Liver (tissue), 3 donors: ENCODE measurements around the gene HSD17B11.

Experiments used
- ATF3 ChIP-seq: IDR thresholded peaks from 2 replicates; pipeline ENCODE4 v1.6.1; 2016; ENCODE audit warnings: antibody characterized with exemption
- JUND ChIP-seq, 2 donors: IDR thresholded peaks; 2 replicates each; pipeline ENCODE4 v1.6.1; 2016; ENCODE audit warnings: antibody characterized with exemption in 2 of 2
- MAX ChIP-seq: IDR thresholded peaks from 2 replicates; pipeline ENCODE4 v1.6.1; 2016; ENCODE audit warnings: antibody characterized with exemption
- SP1 ChIP-seq: IDR thresholded peaks from 2 replicates; pipeline ENCODE4 v1.6.1; 2018; ENCODE audit warnings: antibody characterized with exemption, mild to moderate bottlenecking
- TAF1 ChIP-seq: conservative IDR thresholded peaks from 2 replicates; pipeline ENCODE4 v1.6.1; 2016; ENCODE audit warnings: antibody characterized with exemption, mild to moderate bottlenecking
- YY1 ChIP-seq: IDR thresholded peaks from 2 replicates; pipeline ENCODE4 v1.6.1; 2016; ENCODE audit warnings: antibody characterized with exemption, mild to moderate bottlenecking
- ZBTB33 ChIP-seq: IDR thresholded peaks from 2 replicates; pipeline ENCODE4 v1.6.1; 2016; ENCODE audit warnings: antibody characterized with exemption
- TF ChIP-seq, protein P1 (sequence below): fragments of 150-350 bp; IDR thresholded peaks from 2 replicates; pipeline ENCODE4 v1.5.1; 2017; ENCODE audit warnings: improper control_type of control experiment, low read depth, low read length; ENCODE audit not compliant: missing input control
- donor health status: healthy.
- donor health status: healthy.

- TF ChIP-seq, protein P1, sequence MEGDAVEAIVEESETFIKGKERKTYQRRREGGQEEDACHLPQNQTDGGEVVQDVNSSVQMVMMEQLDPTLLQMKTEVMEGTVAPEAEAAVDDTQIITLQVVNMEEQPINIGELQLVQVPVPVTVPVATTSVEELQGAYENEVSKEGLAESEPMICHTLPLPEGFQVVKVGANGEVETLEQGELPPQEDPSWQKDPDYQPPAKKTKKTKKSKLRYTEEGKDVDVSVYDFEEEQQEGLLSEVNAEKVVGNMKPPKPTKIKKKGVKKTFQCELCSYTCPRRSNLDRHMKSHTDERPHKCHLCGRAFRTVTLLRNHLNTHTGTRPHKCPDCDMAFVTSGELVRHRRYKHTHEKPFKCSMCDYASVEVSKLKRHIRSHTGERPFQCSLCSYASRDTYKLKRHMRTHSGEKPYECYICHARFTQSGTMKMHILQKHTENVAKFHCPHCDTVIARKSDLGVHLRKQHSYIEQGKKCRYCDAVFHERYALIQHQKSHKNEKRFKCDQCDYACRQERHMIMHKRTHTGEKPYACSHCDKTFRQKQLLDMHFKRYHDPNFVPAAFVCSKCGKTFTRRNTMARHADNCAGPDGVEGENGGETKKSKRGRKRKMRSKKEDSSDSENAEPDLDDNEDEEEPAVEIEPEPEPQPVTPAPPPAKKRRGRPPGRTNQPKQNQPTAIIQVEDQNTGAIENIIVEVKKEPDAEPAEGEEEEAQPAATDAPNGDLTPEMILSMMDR, result no peak
- no peak for TF ChIP-seq ATF3
- TF ChIP-seq MAX, result no peak
- TF ChIP-seq ZBTB33, result no peak
- TF ChIP-seq YY1, result no peak
- TF ChIP-seq SP1, result no peak
- TF ChIP-seq TAF1, result no peak
- TF ChIP-seq JUND (IDR thresholded peaks at IDR 0.05), result no peak
These were observed 3.8 kb downstream of the HSD17B11 start for GRCh38 chr4:87387237-87387636.
